Psoas muscle (tissue), 8 donors: ENCODE measurements around the gene PSAP. TPM values are rescaled to one million over a fixed set of nuclear protein-coding genes. Genes with fewer than 3 reads are reported as not detected.
A peak's percentile ranks its signal among the peaks of the same experiment; 100 is the strongest.

Experiments used
- ATAC-seq, 4 donors: fragments of 200-7000 bp; cut with Tn5 transposase; one replicate each; pipeline ENCODE4 v1.9.1; 2020; ENCODE audit warnings: moderate library complexity in 3 of 4, mild to moderate bottlenecking in 2 of 4
- DNase-seq, 2 donors: peaks; one replicate each; pipeline ENCODE4 v3.0.0-alpha.2; 2020
- H3K27ac ChIP-seq: fragments of 200-600 bp; one replicate; pipeline ENCODE4 v1.8.0; 2022
- H3K27me3 ChIP-seq, 3 donors: fragments of 200-600 bp in 1 of 3; one replicate each; pipeline versions ENCODE4 v1.6.1 to v1.8.0; 2013 to 2022; ENCODE audit warnings: low read length in 2 of 3, mild to moderate bottlenecking in 2 of 3, moderate library complexity in 1 of 3; ENCODE audit not compliant: insufficient read depth in 3 of 3
- H3K36me3 ChIP-seq, 2 donors: fragments of 200-600 bp in 1 of 2; one replicate each; pipeline versions ENCODE4 v1.6.1 to v1.8.0; 2013 to 2022; ENCODE audit warnings: low read depth in 1 of 2, mild to moderate bottlenecking in 1 of 2, moderate library complexity in 1 of 2; ENCODE audit not compliant: insufficient read depth in 1 of 2
- H3K4me1 ChIP-seq: fragments of 200-600 bp; one replicate; pipeline ENCODE4 v1.8.0; 2022
- H3K4me3 ChIP-seq: fragments of 200-600 bp; one replicate; pipeline ENCODE4 v1.8.0; 2022; ENCODE audit warnings: mild to moderate bottlenecking
- H3K9me3 ChIP-seq: fragments of 200-600 bp; one replicate; pipeline ENCODE4 v1.8.0; 2022
- CTCF ChIP-seq: fragments of 200-600 bp; IDR thresholded peaks from one replicate; pipeline ENCODE4 v1.8.0; 2022; ENCODE audit warnings: antibody characterized with exemption
- WGBS, 3 donors: extraction: QIAGEN DNeasy Blood & Tissue Kit; methylation state at CpG; one replicate each; pipeline versions ENCODE4 v1.1.6 to v1.1.7; 2013; 5-methylcytosine and 5-hydroxymethylcytosine counted together
- intact Hi-C, 2 donors: fragments of 100-400 bp; cut with DNase I; formaldehyde crosslinking; loops; one replicate each; pipeline versions ENCODE4 v1.11.0 to v1.14.2; 2022
- polyA plus RNA-seq, 3 donors: library from polyadenylated mRNA; stranded (reverse); fragments of 200-250 nt; gene quantifications; one replicate each; pipeline ENCODE4 v1.2.3, GENCODE V29; 2013
- total RNA-seq, 4 donors: library from RNA; stranded (reverse); fragmentation: NEBNext Ultra II Directional in 2 of 4; extraction: Animal tissue kit (Norgen Biotek cat#: 25700) in 2 of 4; gene quantifications; one replicate each; pipeline versions ENCODE4 v1.2.1 to v1.2.4, GENCODE V29; 2021 to 2023
- donor health status: healthy with polysubstance abuse.
- donor health status: DM: no; HTN: no; CAD: no; lungs with moderate emphysema.
- donor health status: Bipolar disorder and iron deficiency.
- donor health status: healthy.
- donor health status: DM: yes; HTN: yes; CAD: no.
- donor health status: DM: no; HTN: no; CAD: no.
- donor health status: DM: no; HTN: no; CAD: no.
- donor health status: DM: yes; HTN: yes; CAD: no.

The PSAP gene
- total and polyA plus RNA-seq, 7 donors, result 634 to 1,725 (median 1,049) TPM

GRCh38 chr10:71778071-71778825, 72.8 kb downstream of the PSAP start:
- Histone ChIP-seq H3K27ac (no peak overlapping the region), H3K27me3 (no peaks in the 10 kb centered on the region), H3K4me3 (no peak overlapping the region), H3K9me3 (no peaks in the 10 kb centered on the region), H3K4me1 (peaks cover 15% of the 10 kb centered on the region), H3K36me3 (no peaks in the 10 kb centered on the region)
- intact Hi-C loops, result no loop called here
- 76 to 98% (median 97%) methylated on average over 11 of the region's 11 CpGs for WGBS, 3 donors
- DNase-seq, result no peak
- no peak for ATAC-seq
- TF ChIP-seq CTCF, result no peak

- Histone ChIP-seq H3K4me3 (no peak overlapping the region), H3K4me1 (peaks cover 21% of the 10 kb centered on the region), H3K36me3 (no peaks in the 10 kb centered on the region), H3K27me3 (no peaks in the 10 kb centered on the region), H3K27ac (no peak overlapping the region), H3K9me3 (no peaks in the 10 kb centered on the region)
- ATAC-seq (no peak), DNase-seq (no peak)
- intact Hi-C loops, result no loop called here
- WGBS, 3 donors, result 96 to 98% (median 97%) methylated on average over 17 of the region's 17 CpGs
- no peak for TF ChIP-seq CTCF
Measured at GRCh38 chr10:71777213-71777985, 73.7 kb downstream of the PSAP start.

GRCh38 chr10:71776481-71776925, 74.5 kb downstream of the PSAP start:
- Histone ChIP-seq H3K4me3 (no peak overlapping the region), H3K27me3 (no peaks in the 10 kb centered on the region), H3K36me3 (no peaks in the 10 kb centered on the region), H3K9me3 (no peaks in the 10 kb centered on the region), H3K4me1 (peaks cover 30% of the 10 kb centered on the region), H3K27ac (no peak overlapping the region)
- DNase-seq (no peak), ATAC-seq (no peak)
- intact Hi-C loops, result no loop called here
- 82 to 90% (median 87%) methylated on average over 2 of the region's 2 CpGs for whole genome bisulfite sequencing, 3 donors
- no peak for TF ChIP-seq CTCF

GRCh38 chr10:71774916-71775702, 75.9 kb downstream of the PSAP start:
- TF ChIP-seq CTCF, result no peak
- Histone ChIP-seq H3K27ac (peak overlapping the region; percentile 13), H3K9me3 (no peaks in the 10 kb centered on the region), H3K4me1 (peaks cover 42% of the 10 kb centered on the region), H3K27me3 (no peaks in the 10 kb centered on the region), H3K4me3 (no peak overlapping the region), H3K36me3 (no peaks in the 10 kb centered on the region)
- 42 to 54% (median 46%) methylated on average over 3 of the region's 3 CpGs for WGBS, 3 donors
- ATAC-seq (no peak), DNase-seq (no peak)
- intact Hi-C loops, result loop anchor here in 1 of 2 donors (5.0 kb wide), 1 partner anchor 78 kb away; no protein-coding TSS in a partner anchor
